Stimulated activated CD4-positive, alpha-beta T cell treated with anti-CD3 and anti-CD28 coated beads, TNF-alpha, amount 100 ng/mL, for 48 hours (primary cell): ENCODE results near the gene IL15.
"Not testable (repeated sequence)": the region's sequence is repeated elsewhere in the genome, so short reads cannot be mapped to it uniquely, and the experiment has no call there.

Source experiments
- DNase-seq, 3 donors: peaks; one replicate each; pipeline ENCODE4 v3.0.0-alpha.2; 2020; ENCODE audit warnings: low read depth in 3 of 3

The IL15 gene, protein sequence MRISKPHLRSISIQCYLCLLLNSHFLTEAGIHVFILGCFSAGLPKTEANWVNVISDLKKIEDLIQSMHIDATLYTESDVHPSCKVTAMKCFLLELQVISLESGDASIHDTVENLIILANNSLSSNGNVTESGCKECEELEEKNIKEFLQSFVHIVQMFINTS

GRCh38 chr4:141636082-141636770 is at the start of gene IL15:
IL15 (plus strand) TSS chr4:141636583; CDS start chr4:141719465, 82,882 bp downstream.
- DNase-seq, result peak; percentile 35 to 55 (median 52)

- no peak for DNase-seq
Measured at GRCh38 chr4:141587897-141588296, 48.5 kb upstream of the IL15 start.

DNA sequence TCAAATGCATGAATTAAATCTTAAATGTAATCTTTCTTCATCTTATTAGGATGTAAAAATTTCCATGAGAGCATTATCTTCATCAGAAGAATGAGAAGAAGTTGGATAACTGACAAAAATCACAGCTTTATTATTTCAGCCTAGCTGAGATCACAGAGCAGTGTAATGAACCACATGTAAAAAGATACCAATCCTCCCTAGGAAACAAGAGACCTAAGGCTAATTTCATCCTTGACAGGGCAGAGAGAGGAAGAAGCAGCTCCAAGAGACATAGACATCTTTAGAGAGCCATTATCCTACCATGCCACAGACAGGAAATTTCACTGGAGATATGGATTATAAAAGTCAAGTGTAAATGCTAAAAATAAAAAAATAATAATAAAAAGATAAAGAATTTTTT is 40.9 kb upstream of the IL15 start:
- DNase-seq, result no peak

DNA sequence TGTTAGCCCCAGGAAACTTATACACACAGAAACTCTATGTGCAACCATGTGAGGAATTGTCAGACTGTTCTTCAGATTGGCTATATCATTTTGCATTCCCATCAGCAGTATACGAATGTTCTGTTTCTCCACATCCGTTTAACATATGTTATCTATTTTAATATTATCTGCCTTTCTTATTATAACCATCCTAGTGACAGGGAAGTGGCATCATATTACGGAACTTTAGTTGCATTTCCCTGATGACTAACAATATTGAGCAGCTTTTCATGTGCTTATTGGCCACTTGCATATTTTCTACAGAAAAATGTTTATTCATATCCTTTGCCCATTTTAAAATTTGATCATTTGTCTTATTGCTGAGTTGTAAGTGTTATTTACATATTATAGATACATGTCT is 36.5 kb upstream of the IL15 start:
- DNase-seq, result no peak

GRCh38 chr4:141604683-141605082 is 31.7 kb upstream of the IL15 start:
- DNase-seq, result not testable (repeated sequence)

GRCh38 chr4:141605425-141605856 is 30.9 kb upstream of the IL15 start:
- no peak for DNase-seq

- no peak for DNase-seq
Measured at GRCh38 chr4:141609243-141609642, 27.1 kb upstream of the IL15 start.

DNA sequence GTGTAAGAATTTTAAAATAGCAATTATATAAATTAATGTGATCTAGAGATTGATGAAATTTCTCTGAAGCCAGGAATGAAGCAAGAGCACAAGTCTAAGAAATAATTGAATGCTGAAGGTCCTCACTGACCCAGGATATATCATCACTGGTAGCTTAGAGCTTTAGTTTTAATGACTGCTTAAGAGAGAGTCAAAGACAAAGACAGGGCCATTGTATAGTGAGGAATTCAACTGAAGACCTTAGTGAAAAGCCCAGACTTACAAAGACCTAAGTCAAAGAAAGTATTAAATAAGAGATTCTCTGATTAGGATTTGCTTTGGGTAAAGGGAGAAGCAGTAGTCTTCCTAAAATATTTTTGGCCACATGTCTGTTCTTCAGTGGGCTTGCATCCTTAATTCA is 26.0 kb upstream of the IL15 start:
- DNase-seq, result no peak

DNA sequence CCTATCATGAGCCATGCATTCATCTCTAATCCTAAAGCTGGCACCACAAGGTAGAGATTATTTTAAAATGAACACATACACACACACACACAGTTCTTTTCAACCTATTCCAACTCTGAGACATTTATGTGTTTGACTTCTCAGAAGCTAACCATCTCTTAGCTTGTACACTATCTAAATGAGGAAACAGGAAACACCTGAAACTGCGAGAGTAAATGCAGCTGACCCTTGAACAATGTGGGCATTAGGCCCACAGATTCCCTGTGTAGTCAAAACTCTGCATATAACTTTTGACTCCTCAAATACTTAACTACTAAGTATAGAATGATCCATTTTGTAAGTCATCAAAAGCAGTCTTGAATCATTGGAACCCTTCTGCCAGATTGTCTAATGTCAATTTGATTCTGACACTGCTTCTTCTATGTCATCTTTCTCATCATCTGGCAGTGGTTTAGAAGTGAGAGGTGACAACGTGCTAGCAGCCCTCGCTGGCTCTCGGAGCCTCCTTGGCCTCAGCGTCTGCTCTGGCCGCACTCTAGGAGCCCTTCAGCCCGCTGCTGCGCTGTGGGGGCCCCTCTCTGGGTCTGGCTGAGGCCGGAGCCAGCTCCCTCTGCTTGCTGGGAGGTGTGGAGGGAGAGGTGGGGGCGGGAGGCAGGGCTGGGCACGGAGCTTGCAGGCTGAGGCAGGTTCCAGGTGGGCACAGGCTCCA is 21.4 kb upstream of the IL15 start:
- no peak for DNase-seq

DNA sequence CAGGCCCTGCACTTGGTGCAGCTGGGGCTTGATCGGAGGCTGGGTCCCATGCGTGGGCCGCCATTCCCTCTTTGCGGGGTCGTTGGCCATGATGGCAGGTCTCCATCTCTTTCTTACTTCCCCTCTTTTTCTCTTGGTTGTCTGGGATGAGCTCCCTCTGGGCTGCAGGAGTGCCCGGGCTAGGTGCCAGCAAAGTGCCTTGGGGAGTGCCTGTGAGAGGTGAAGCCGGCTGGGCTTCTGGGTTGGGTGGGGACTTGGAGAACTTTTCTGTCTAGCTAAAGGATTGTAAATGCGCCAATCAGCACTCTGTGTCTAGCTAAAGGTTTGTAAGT is 20.8 kb upstream of the IL15 start:
- not testable (repeated sequence) for DNase-seq

GRCh38 chr4:141620715-141621114 is 15.7 kb upstream of the IL15 start:
- DNase-seq, result no peak

- DNase-seq, result no peak
Measured at GRCh38 chr4:141625023-141625422, 11.4 kb upstream of the IL15 start.

GRCh38 chr4:141630854-141631253 is 5.5 kb upstream of the IL15 start:
- no peak for DNase-seq

DNA sequence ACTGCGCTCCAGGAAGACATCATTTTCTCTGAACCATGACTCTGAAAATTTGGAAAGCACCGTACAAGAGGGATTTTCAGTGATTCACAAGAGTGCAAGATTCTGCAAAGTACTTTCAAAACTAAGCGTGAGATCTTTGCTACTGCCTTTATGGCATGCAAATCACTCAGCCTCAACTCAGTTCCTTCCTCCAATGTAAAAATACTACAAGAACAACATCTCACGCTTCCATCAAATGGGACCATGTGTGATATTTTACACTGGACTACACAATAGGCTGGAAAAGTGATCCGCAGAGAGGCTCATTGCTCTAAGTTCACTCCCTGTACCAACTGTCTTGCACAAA is 674 bp upstream of the IL15 start:
- no peak for DNase-seq

GRCh38 chr4:141636771-141637460 is 533 bp downstream of the IL15 start:
- DNase-seq, result peak in 1 of 3 donors; percentile 1

DNA sequence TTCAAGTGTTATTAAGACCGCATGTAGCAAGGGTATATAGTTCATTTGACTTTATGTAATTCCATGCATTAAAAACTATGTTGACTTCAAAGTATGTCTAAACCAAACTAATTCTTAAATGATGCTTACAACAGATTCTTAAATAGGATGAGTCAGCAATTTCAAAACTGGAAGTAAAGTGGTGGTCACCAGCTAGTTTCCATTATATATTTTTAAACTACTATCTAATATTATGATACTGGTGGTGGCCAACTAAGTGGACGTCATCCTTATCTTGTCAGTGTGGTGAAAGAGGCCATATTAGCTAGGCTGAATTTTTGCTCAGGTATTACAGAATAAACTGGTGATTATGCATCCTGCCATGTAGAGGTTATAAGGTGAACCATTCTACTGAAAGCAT is 1.2 kb downstream of the IL15 start:
- DNase-seq, result no peak

GRCh38 chr4:141638230-141638629 is 1.8 kb downstream of the IL15 start:
- DNase-seq, result no peak

GRCh38 chr4:141640696-141641095 is 4.3 kb downstream of the IL15 start:
- DNase-seq, result no peak

GRCh38 chr4:141642063-141642462 is 5.7 kb downstream of the IL15 start:
- no peak for DNase-seq

GRCh38 chr4:141642711-141643110 is 6.3 kb downstream of the IL15 start:
- DNase-seq, result no peak

DNA sequence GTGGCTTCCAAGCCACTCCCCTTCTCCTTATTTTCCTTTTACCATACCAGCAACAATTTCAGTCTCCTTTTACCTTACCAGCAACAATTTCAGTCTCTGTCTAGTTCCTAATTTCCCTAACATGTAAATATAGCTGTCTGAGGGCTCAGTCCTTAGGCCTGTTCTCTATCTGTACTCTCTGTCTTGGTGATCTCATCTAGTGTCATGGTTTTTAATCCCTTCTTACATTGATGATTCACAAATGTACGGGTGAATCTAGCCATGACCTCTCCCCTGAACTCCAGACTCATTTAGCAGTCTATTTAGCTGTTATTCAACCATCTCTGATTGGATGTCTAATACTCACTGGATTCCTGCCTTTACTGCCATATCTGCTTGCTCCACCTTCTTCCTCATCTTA is 7.2 kb downstream of the IL15 start:
- DNase-seq, result no peak

GRCh38 chr4:141645611-141646340 is 9.4 kb downstream of the IL15 start:
- DNase-seq, result no peak
